ENCODE results near the gene TXN.
"Not testable (repeated sequence)": the region's sequence is repeated elsewhere in the genome, so short reads cannot be mapped to it uniquely, and the experiment has no call there.

- TF ChIP-seq, protein P1, sequence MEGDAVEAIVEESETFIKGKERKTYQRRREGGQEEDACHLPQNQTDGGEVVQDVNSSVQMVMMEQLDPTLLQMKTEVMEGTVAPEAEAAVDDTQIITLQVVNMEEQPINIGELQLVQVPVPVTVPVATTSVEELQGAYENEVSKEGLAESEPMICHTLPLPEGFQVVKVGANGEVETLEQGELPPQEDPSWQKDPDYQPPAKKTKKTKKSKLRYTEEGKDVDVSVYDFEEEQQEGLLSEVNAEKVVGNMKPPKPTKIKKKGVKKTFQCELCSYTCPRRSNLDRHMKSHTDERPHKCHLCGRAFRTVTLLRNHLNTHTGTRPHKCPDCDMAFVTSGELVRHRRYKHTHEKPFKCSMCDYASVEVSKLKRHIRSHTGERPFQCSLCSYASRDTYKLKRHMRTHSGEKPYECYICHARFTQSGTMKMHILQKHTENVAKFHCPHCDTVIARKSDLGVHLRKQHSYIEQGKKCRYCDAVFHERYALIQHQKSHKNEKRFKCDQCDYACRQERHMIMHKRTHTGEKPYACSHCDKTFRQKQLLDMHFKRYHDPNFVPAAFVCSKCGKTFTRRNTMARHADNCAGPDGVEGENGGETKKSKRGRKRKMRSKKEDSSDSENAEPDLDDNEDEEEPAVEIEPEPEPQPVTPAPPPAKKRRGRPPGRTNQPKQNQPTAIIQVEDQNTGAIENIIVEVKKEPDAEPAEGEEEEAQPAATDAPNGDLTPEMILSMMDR (IDR thresholded peaks at IDR 0.05) = not testable (repeated sequence)
- not testable (repeated sequence) for TF ChIP-seq POLR2A (IDR thresholded peaks at IDR 0.05)
Measured at GRCh38 chr9:110205612-110206011, 50.7 kb downstream of the TXN start.
